GM10266 (cell line): ENCODE results near the gene GAS5.

Experiments
- DNase-seq: peaks from one replicate; pipeline ENCODE4 v3.0.0; 2012; ENCODE audit errors: extremely low spot score
- TF ChIP-seq, protein P1 (sequence below): IDR thresholded peaks from 2 replicates; pipeline ENCODE4 v1.5.1; 2012; ENCODE audit warnings: mild to moderate bottlenecking, low read depth; ENCODE audit not compliant: control insufficient read depth, insufficient read depth; ENCODE audit errors: missing control alignments

The GAS5 gene

DNA sequence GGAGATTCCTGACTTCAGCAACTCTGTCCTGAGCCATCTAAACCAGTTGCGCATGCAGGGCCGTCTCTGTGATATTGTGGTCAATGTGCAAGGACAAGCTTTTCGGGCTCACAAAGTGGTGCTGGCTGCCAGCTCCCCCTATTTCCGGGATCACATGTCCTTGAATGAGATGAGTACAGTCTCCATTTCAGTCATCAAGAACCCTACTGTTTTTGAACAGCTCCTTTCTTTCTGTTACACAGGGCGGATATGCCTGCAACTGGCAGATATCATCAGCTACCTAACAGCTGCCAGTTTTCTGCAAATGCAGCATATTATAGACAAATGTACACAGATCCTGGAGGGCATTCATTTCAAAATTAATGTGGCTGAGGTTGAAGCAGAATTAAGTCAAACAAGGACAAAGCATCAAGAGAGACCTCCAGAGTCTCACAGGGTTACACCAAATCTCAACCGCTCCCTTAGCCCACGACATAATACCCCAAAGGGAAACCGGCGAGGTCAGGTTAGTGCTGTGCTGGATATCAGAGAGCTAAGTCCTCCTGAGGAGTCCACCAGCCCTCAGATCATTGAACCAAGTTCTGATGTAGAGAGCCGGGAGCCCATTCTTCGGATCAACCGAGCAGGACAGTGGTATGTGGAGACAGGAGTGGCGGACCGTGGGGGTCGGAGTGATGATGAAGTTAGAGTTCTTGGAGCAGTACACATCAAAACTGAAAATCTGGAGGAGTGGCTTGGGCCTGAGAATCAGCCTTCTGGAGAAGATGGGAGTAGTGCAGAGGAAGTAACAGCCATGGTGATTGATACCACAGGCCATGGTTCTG is 2.7 kb upstream of the GAS5 start:
- DNase-seq, result peak; percentile 68
- TF ChIP-seq, protein P1, sequence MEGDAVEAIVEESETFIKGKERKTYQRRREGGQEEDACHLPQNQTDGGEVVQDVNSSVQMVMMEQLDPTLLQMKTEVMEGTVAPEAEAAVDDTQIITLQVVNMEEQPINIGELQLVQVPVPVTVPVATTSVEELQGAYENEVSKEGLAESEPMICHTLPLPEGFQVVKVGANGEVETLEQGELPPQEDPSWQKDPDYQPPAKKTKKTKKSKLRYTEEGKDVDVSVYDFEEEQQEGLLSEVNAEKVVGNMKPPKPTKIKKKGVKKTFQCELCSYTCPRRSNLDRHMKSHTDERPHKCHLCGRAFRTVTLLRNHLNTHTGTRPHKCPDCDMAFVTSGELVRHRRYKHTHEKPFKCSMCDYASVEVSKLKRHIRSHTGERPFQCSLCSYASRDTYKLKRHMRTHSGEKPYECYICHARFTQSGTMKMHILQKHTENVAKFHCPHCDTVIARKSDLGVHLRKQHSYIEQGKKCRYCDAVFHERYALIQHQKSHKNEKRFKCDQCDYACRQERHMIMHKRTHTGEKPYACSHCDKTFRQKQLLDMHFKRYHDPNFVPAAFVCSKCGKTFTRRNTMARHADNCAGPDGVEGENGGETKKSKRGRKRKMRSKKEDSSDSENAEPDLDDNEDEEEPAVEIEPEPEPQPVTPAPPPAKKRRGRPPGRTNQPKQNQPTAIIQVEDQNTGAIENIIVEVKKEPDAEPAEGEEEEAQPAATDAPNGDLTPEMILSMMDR, result no peak

DNA sequence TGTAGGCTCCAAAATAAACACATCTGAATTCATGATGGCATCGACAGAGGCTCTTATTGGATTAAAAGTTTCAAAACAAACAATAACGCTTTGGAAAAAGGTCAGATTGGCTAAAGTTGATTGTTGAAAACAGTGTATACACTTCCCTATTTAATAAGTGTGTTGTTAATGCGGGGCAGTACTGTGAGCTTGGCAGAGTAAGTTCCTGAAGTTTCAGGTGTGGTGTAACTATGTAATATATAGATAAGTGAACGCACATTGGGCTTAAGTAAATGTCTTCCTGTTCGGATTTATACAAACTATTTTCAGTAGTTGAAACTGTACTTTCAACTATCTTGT is 1.2 kb upstream of the GAS5 start:
- DNase-seq, result peak; percentile 7

DNA sequence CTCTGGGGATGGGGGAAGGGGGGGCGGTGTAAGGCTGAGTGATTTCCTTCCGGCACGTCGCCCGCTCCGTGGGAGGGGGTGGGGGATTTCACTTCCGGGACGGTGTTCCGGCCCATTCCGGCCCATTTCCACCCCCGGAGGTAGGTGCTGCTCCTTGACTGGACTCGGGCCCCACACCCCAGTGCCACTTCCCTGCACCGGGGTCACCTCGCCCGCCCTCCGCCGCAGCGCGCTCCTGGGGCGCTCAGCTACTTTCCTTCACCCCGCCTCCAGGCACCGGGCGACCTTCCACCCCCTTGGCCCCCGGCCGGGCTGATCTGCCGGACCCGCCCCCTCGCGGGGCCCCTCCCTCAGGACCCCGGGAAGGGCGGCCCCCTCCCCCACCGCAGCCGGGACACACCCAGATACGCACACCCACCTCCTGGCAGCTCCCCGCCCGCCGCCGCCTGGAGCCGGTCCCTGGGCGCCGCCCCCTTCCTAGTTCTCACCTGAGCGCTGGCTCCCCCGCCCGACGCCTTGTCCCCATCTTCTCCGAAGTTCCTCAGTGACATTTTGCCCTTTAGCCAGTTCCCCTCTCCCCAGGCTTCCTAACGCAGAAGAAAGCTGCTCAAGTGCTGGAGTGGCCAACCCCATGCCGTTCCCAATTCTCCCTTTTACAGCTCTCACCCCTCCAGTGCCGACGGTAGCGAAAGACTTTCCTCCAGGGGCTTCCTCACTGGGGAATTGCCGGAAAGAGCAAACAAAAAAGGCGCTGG is 654 bp upstream of the GAS5 start, which contains the start of gene ZBTB37:
Gene ZBTB37, plus strand, starts transcription at position 115 of the 755 bp plus-strand sequence. CDS start 1,846 bp downstream, outside the sequence.
- peak; percentile 86 for DNase-seq
- TF ChIP-seq, protein P1, result peak; percentile 22

More for the DNA sequence above, 1.2 kb upstream of the GAS5 start:
- TF ChIP-seq, protein P1, result no peak

DNA sequence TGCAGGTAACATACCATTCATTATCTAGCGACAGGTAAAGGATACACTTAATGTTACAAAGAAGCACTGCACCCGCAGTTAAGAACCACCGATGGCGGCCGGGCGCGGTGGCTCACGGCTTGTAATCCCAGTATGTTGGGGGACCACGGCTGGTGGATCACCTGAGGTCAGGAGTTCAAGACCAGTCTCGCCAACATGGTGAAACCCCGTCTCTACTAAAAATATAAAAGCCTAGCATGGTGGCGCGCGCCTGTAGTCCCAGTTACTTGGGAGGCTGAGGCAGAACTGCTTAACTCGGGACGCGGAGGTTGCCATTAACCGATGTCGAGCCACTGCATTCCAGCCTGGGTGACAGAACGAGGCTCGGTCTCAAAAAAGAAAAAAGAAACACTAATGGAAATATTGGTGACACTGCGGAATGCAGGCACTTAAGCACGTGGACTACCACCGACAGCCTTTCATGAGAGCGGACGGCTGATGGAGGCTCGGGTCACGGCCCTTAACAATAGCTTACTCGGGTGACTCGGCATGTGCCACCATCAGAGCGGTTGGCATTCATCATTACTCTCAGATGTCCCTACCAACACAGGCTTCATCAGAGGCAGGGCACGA is 542 bp downstream of the GAS5 start:
- TF ChIP-seq, protein P1, result no peak
- no peak for DNase-seq

DNA sequence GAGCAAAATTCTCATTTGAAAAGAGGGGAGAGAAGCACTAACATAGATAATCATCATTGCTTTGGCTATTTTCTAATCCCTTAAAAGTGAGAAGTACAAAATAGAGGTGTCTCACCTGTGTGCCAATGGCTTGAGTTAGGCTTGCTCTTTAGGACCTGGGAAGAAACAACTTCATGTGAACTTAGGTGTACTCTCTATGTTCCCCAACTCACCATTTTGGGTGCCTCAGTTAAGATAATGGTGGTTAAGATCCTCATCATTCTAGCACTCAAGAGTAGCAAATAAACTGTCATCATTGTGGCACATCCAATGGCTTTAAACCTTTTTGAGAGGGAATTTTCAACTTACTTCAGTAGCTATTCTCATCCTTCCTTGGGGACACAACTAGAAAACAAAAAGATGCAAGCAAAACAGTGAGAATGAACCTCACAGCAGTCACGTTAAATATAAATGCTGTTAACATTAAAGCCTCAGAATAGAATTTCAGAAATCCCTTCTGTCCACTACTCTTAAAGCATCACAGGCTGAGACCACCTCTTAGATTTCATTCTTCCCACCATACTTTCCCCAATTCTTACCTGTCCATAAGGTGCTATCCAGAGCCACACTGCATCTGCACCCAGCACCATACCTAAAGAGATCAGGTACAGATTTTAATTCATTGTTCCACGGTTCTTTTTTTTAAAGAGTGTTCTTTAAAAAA is 1.2 kb downstream of the GAS5 start:
- TF ChIP-seq, protein P1, result no peak
- DNase-seq, result no peak

DNA sequence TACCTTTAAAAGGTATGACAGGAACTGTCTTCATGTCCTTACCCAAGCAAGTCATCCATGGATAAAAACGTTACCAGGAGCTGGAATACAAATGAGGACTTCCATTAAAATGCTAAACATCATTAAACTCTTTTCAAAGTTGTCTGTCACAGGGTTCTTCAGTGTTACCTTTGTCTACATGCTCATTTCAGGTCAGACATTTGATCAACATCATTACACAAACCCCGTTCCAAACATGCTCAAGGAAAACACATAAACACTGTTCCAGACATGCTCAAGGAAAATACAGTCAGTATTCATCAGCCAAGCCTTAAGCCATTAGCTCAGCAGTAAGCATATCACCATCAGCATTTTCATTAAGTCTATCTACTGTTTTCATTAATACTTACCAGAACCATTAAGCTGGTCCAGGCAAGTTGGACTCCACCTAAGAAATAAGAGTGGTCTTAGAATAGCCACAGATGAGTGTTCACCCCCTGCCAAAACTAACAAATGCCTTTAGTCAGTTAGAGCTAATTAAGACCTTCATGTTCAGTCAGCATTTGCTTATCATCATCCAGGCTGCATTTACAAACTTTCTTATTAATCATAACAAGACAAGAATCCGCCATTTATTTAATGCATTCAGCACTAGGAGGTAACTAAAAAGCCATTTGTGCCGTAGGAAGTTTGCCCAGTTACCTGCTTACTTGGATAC is 2.2 kb downstream of the GAS5 start:
- no peak for DNase-seq
- TF ChIP-seq, protein P1, result no peak
